CD4-positive, alpha-beta T cell treated with Interleukin-10 for 1 hour (primary cell): ENCODE results near the gene SPRING1.
A peak's percentile ranks its signal among the peaks of the same experiment; 100 is the strongest.
"Not testable (repeated sequence)": the region's sequence is repeated elsewhere in the genome, so short reads cannot be mapped to it uniquely, and the experiment has no call there.

ENCODE experiments used
- DNase-seq: peaks from one replicate; pipeline ENCODE4 v3.0.0-alpha.2; 2020

SPRING1 gene, protein sequence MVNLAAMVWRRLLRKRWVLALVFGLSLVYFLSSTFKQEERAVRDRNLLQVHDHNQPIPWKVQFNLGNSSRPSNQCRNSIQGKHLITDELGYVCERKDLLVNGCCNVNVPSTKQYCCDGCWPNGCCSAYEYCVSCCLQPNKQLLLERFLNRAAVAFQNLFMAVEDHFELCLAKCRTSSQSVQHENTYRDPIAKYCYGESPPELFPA

GRCh38 chr12:116737774-116738657 lies at the start of gene SPRING1, which contains the start of gene RNFT2:
TSS of gene SPRING1 (minus strand) at chr12:116738069. CDS start at chr12:116737900, 169 bp downstream.
TSS of gene RNFT2 (plus strand) at chr12:116738315. CDS start at chr12:116740498, 2,183 bp downstream.
- peak; percentile 100 for DNase-seq

DNA sequence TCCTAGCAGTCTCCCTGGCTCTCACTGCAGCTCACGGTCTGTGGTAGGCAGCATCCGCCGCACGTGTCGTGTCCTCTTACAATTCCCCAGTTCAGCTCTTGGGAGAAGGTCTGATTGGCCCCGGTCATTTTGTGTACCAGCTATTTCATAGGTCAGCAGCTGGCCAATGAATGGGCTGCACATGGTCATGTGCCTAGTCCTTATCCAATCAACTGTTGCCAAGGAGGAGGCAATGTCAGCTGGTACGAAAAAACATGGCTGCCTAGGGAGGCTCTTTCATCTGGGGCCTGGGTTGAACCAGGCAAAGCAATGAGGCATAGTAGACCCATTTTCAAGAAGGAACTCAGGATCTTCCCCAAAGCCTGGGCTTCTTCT lies 46.4 kb upstream of the SPRING1 start:
- no peak for DNase-seq

DNA sequence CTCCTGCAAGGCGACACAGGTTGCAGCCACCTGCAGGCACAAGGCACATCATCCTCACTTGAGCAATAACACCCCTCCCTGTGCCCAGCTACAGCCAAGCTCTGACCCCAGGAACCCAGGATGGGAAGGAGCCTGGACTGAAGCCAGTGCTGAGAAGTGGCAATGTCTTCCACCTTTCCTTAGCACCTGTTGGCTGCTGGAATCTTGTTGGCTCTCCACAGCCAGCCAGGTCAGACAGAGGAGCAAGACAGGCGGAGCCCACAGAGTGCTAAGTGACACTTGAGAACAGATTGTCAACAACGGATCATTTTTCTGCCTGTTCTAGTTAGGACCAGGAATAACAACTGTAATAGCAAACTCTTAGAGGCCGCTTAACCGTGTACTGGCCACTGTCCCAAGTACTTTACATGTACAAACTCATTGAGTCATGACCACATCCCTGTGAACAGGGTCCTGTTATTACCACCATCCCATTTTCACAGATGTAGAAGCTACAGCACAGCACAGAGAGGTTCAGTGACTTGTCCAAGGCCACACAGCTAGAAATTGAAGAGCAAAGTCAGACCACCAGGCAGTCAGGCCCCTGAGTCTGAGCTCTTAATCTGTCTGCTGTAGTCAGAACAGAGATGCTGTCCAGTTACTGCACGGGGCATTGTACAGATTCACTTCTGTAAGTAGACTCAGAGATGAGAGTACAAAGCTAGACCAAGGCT lies 45.8 kb upstream of the SPRING1 start:
- DNase-seq = no peak

GRCh38 chr12:116780942-116781341 lies 43.1 kb upstream of the SPRING1 start:
- no peak for DNase-seq

DNA sequence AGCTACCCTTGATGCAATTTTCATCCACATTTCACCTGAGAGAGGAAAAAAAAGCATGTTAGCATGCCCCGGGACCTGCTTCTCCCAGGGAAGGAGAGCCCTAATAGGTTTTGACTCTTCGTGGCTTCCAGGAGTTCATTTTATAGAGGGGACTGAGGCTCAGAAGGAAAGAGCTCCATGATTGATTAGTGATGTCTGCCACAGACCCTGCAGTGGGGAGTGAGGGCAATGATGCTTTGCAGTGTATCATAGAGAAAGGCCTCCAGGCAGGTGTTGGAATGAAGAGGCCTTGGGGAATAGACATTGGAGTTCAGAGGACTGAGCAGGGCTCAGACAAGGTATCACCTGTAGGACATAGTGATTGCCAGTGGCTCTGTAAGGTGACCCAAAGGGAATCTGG lies 41.7 kb upstream of the SPRING1 start:
- no peak for DNase-seq

DNA sequence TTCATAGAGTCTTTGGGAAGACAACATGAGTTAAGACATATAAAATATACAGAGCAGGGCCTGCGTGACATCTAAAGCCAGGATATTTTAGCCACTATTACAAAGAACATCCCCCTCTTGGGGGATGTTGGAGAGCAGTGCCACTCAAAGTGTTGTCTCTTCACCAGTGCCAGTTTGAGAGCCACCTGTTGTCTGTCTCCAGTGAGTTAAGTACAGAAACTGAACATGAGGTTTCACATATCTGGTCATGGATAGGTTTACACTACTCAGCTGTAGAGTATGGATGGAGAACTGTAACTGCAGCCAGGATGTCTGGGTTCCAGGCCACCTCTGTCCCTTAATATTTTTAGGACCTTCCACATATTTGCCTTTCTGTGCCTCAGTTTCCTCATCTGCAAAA lies 39.4 kb upstream of the SPRING1 start:
- DNase-seq = no peak

DNA sequence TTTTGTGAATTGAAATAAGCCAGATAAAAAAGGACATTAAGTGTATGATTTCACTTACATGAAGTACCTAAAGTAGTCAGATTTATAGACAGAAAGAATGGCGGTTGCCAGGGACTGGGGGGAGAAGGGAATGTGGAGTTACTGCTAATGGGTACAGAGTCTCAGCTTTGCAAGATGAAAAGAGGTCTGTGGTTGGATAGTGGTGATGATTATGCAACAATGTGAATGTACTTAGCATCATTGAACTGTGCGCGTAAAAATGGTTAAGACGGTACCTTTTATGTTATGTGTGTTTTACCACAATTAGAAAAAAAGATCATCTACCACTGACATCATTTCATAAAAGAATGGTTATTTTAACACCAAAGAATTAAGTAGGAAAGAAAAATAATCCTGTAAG lies 36.2 kb upstream of the SPRING1 start:
- no peak for DNase-seq

DNA sequence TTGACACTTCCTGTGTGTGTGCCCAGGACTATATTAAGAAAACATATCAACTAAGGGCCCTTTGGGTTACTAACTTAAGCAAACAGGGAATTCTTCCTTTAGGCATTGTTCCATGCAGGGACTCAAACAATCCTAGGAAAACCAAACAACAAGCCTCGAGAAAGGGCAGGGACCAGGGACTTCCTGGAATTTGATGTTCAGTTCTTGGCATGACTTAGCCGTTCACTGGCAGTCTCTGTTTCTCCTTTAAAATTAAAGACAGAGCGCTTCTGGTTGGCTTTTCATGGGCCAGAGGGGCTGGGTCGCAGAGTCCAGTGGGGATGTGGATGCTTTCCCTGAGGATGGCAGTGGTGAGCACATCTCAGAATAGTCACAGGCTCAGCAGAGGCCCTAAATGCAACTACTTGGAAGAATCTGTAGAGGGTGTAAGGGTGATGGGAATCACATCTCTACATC lies 35.4 kb upstream of the SPRING1 start:
- DNase-seq = no peak

GRCh38 chr12:116771651-116772050 lies 33.8 kb upstream of the SPRING1 start:
- DNase-seq = no peak

DNA sequence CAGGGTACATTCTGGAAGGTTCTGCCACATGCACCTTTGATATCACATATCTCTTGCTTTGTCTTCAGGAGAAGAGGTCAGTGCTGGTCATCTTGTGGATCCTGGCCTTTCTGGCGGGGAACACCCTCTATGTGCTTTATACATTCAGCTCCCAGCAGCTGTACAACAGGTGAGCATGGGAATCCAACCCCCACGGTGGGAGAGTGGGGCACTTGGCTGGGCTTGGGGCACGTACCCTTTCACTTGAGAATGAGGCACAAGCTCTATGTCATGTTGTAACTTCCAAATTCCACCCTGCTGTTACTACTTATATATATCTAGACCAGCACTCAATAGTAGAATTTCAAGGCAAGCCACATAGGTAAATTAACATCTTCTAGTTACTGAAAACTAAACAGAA lies 28.9 kb upstream of the SPRING1 start:
- no peak for DNase-seq

- DNase-seq = no peak
These were observed 28.4 kb upstream of the SPRING1 start for GRCh38 chr12:116766285-116766684.

- no peak for DNase-seq
These were observed 27.4 kb upstream of the SPRING1 start for GRCh38 chr12:116765271-116765670.

DNA sequence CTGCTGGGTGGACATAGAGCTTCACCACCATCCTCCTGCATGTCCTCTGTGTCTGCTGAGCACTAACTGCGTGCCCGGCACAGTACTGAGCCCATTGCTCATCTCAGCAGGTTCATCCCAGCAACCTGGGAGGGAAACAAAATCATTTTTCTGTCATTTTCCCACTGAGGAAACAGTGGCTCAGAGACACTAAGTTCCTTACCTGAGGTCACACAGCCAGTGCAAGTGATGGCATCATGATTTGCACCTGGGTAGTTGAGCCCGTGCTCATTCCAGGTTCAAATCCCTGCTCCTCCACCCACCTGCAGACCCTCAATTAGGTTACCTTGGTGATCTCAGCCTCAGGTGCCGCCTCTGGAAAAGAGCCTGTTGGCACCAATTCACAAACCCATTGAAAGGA lies 23.6 kb upstream of the SPRING1 start:
- no peak for DNase-seq

GRCh38 chr12:116760622-116761020 lies 22.8 kb upstream of the SPRING1 start:
- no peak for DNase-seq

- DNase-seq = peak; percentile 23
These were observed 22.1 kb upstream of the SPRING1 start for GRCh38 chr12:116759783-116760621.

DNA sequence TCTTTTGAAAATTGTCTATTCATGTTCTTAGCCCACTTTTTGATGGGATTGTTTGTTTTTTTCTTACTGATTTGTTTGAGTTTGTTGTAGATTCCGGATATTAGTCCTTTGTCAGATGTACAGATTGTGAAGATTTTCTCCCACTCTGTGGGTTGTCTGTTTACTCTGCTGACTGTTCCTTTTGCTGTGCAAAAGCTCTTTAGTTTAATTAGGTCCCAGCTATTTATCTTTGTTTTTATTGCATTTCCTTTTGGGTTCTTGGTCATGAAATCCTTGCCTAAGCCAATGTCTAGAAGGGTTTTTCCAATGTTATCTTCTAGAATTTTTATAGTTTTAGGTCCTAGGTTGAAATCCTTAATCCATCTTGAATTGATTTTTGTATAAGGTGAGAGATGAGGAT lies 16.9 kb upstream of the SPRING1 start:
- DNase-seq = not testable (repeated sequence)

DNA sequence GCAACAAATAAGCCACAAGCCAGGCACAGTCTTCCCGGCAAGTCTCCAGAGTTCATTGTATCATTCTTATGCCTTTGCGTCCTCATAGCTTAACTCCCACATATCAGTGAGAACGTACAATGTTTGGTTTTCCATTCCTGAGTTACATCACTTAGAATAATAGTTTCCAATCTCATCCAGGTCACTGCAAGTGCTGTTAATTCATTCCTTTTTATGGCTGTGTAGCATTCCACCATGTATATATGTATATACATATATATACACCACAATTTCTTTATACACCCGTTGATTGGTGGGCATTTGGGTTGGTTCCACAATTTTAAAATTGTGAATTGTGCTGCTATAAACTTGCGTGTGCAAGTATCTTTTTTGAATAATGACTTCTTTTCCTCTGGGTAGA lies 16.2 kb upstream of the SPRING1 start:
- DNase-seq = not testable (repeated sequence)

- DNase-seq = no peak
These were observed 12.4 kb upstream of the SPRING1 start for GRCh38 chr12:116750298-116750697.

GRCh38 chr12:116749884-116750283 lies 12.0 kb upstream of the SPRING1 start:
- no peak for DNase-seq

GRCh38 chr12:116745554-116745953 lies 7.7 kb upstream of the SPRING1 start:
- DNase-seq = no peak

GRCh38 chr12:116744766-116745165 lies 6.9 kb upstream of the SPRING1 start:
- no peak for DNase-seq

- not testable (repeated sequence) for DNase-seq
These were observed 4.9 kb upstream of the SPRING1 start for GRCh38 chr12:116742787-116743186.
